T-helper 2 cell treated with Interferon-gamma antibody and Interleukin-4, amounts not matched to agents 5 μg/mL and 100 μg/mL, for 36 hours (primary cell): Measurements from ENCODE around the gene XYLB.

Experiments
- DNase-seq: peaks from one replicate; pipeline ENCODE4 v3.0.0; 2021; ENCODE audit warnings: low spot score
- H3K27ac Mint-ChIP-seq: one replicate; pipeline ENCODE4 v1.8.0; 2021; ENCODE audit warnings: mild to moderate bottlenecking, mixed read lengths
- H3K27me3 Mint-ChIP-seq: one replicate; pipeline ENCODE4 v1.8.0; 2021; ENCODE audit warnings: low read depth, mixed read lengths
- H3K36me3 Mint-ChIP-seq: one replicate; pipeline ENCODE4 v1.8.0; 2021; ENCODE audit warnings: low read depth, mixed read lengths
- H3K4me1 Mint-ChIP-seq: one replicate; pipeline ENCODE4 v1.8.0; 2021; ENCODE audit warnings: low read depth, mixed read lengths
- H3K4me3 Mint-ChIP-seq: one replicate; pipeline ENCODE4 v1.8.0; 2022; ENCODE audit warnings: mild to moderate bottlenecking, moderate library complexity, mixed read lengths
- H3K9me3 Mint-ChIP-seq: one replicate; pipeline ENCODE4 v1.8.0; 2021; ENCODE audit warnings: mixed read lengths

XYLB gene

DNA sequence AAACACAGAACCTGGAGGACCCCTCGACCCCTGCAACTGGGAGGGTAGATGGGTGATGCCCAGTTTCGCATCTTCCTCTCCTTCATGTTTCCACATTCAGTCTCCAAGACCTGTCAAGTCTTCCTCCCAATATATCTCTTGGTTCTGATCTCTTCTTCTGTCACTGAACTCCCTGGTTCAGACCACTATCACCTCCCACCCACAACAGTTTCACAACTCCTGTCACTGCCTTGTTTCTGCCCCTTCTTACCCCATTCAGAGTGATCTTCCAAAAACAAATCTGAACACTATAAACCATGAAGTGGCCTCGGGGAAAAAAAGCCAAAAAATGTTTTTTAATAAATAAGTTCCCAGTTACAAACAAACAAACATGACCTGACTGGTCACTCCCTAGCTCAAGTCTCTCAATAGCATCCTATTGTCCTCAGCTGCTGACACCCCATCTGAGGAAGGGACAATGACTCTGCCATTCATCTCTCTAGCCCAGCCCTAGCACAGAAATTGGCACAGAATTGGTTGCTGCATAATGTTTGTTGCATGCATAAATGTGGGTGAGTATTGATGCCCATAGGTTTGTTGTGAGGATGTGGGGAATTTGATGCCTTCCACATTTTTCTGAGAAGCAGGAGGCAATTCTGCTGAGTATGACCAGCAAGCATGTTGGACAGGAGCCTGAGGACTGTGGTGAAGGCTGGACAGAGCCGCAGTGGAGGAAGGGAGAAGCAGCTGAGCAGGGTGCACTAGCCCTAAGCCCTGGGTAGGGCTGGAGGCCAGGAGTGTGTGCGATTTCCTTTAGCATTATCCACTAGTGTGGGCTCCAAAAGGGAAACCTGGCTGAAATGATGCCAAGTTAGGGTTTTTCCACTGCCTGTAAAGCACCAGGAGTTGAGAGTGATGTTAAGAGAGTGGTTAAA is 12.2 kb upstream of the XYLB start:
- DNase-seq: no peak
- Mint-ChIP-seq H3K36me3 (no peaks in the 10 kb centered on the region), H3K27ac (no peak overlapping the region), H3K4me1 (peaks cover 2% of the 10 kb centered on the region), H3K27me3 (peaks cover 15% of the 10 kb centered on the region), H3K4me3 (no peak overlapping the region), H3K9me3 (no peaks in the 10 kb centered on the region)

- no peak overlapping the region for H3K27ac Mint-ChIP-seq
- DNase-seq: no peak
- peaks cover 16% of the 10 kb centered on the region for H3K27me3 Mint-ChIP-seq
- no peaks in the 10 kb centered on the region for H3K9me3 Mint-ChIP-seq
- H3K36me3 Mint-ChIP-seq: no peaks in the 10 kb centered on the region
- H3K4me3 Mint-ChIP-seq: no peak overlapping the region
- H3K4me1 Mint-ChIP-seq: peaks cover 2% of the 10 kb centered on the region
Measured at GRCh38 chr3:38335263-38335662, 11.3 kb upstream of the XYLB start.

- H3K9me3 Mint-ChIP-seq: no peaks in the 10 kb centered on the region
- H3K36me3 Mint-ChIP-seq: no peaks in the 10 kb centered on the region
- H3K27ac Mint-ChIP-seq: no peak overlapping the region
- H3K4me1 Mint-ChIP-seq: peaks cover 2% of the 10 kb centered on the region
- H3K4me3 Mint-ChIP-seq: no peak overlapping the region
- H3K27me3 Mint-ChIP-seq: peaks cover 12% of the 10 kb centered on the region
- no peak for DNase-seq
Measured at GRCh38 chr3:38337703-38338102, 8.9 kb upstream of the XYLB start.

DNA sequence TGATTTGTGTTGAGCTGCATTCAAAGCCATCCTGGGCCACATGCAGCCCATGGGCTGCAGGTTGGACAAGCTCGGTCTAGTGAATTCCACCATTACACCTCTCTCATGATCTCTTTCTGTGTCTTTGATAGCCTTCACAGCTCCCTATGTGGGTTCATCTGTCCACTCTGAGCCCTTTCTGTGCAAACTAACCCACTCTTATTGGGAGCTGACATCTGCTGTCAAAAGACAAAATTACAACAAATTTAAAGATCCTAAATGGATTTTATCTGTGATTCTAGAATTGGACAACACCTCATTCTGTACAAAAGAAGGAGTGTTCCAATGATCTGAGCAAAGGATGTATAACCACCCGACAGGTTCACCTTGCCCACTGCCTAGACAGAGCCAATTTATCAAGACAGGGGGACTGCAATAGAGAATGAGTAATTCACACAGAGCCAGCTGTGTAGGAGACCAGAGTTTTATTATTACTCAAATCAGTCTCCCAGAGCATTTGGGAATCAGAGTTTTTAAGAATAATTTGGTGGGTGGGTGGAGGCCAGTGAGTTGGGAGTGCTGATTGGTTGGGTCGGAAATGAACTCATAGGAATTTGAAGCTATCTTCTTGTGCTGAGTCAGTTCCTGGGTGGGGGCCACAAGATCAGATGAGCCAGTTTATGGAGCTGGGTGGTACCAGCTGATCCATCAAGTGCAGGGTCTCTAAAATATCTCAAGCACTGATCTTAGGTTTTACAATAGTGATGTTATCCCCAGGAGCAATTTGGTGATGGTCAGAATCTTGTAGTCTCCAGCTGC is 2.6 kb upstream of the XYLB start:
- H3K9me3 Mint-ChIP-seq: no peaks in the 10 kb centered on the region
- no peak overlapping the region for H3K27ac Mint-ChIP-seq
- H3K27me3 Mint-ChIP-seq: peaks cover 5% of the 10 kb centered on the region
- DNase-seq: no peak
- H3K36me3 Mint-ChIP-seq: peaks cover 2% of the 10 kb centered on the region
- H3K4me3 Mint-ChIP-seq: no peak overlapping the region
- H3K4me1 Mint-ChIP-seq: peaks cover 10% of the 10 kb centered on the region

- H3K27me3 Mint-ChIP-seq: no peaks in the 10 kb centered on the region
- peaks cover 10% of the 10 kb centered on the region for H3K4me1 Mint-ChIP-seq
- DNase-seq: no peak
- H3K9me3 Mint-ChIP-seq: no peaks in the 10 kb centered on the region
- peak overlapping the region; percentile 69 for H3K27ac Mint-ChIP-seq
- H3K4me3 Mint-ChIP-seq: peak overlapping the region; percentile 81
- H3K36me3 Mint-ChIP-seq: peaks cover 2% of the 10 kb centered on the region
Measured at GRCh38 chr3:38345879-38346586, 552 bp upstream of the XYLB start.

GRCh38 chr3:38347421-38348200 is 1.0 kb downstream of the XYLB start:
- Mint-ChIP-seq H3K36me3 (peaks cover 7% of the 10 kb centered on the region), H3K4me1 (peaks cover 10% of the 10 kb centered on the region), H3K27ac (no peak overlapping the region), H3K9me3 (no peaks in the 10 kb centered on the region), H3K27me3 (no peaks in the 10 kb centered on the region), H3K4me3 (peak overlapping the region; percentile 74)
- no peak for DNase-seq

DNA sequence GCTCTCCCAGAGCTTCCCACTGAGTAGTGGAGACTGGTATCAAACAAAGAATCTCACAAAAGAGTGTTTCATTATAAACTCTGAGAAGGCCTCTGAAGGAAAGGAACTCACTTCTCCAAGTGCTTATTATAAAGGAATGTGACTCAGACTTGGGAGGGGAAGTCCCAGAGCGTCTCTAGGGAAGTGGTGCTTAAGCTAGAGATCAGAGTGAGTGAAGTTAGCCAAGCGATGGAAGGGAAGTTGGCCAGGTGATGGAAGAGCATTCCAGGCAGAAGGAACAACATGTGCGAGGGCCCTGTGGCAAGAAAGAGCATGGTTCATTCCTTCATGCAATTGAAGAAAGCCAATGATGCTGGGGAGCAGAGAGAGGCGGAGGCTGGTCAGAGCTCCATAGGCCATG is 2.3 kb downstream of the XYLB start:
- H3K9me3 Mint-ChIP-seq: no peaks in the 10 kb centered on the region
- H3K36me3 Mint-ChIP-seq: peaks cover 12% of the 10 kb centered on the region
- no peaks in the 10 kb centered on the region for H3K27me3 Mint-ChIP-seq
- H3K4me3 Mint-ChIP-seq: no peak overlapping the region
- peaks cover 10% of the 10 kb centered on the region for H3K4me1 Mint-ChIP-seq
- no peak overlapping the region for H3K27ac Mint-ChIP-seq
- DNase-seq: no peak

- no peaks in the 10 kb centered on the region for H3K27me3 Mint-ChIP-seq
- no peaks in the 10 kb centered on the region for H3K9me3 Mint-ChIP-seq
- H3K27ac Mint-ChIP-seq: no peak overlapping the region
- H3K36me3 Mint-ChIP-seq: peaks cover 14% of the 10 kb centered on the region
- no peak overlapping the region for H3K4me3 Mint-ChIP-seq
- no peak for DNase-seq
- peaks cover 12% of the 10 kb centered on the region for H3K4me1 Mint-ChIP-seq
Measured at GRCh38 chr3:38349684-38350359, 3.2 kb downstream of the XYLB start.

DNA sequence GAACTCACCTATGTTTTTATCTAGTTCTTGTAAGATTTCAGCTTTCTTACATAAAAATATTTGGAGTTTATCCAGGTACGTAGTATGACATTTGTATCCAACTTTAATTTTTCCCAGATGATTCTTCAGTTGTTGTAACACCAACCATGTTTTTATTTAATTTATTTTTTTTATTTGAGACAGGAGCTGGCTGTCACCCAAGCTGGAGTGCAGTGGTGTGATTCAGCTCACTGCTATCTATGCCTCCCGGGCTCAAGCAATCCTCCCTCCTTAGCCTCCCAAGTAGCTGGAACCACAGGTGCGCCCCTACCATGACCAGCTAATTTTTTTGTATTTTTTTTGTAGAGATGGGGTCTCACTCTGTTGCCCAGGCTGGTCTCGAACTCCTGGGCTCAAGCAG is 6.6 kb downstream of the XYLB start:
- Mint-ChIP-seq H3K4me3 (no peak overlapping the region), H3K27ac (no peak overlapping the region), H3K4me1 (peaks cover 7% of the 10 kb centered on the region), H3K9me3 (no peaks in the 10 kb centered on the region), H3K36me3 (peaks cover 17% of the 10 kb centered on the region), H3K27me3 (no peaks in the 10 kb centered on the region)
- no peak for DNase-seq

GRCh38 chr3:38354588-38355330 is 8.2 kb downstream of the XYLB start:
- no peak for DNase-seq
- peaks cover 3% of the 10 kb centered on the region for H3K4me1 Mint-ChIP-seq
- no peak overlapping the region for H3K4me3 Mint-ChIP-seq
- H3K27ac Mint-ChIP-seq: no peak overlapping the region
- H3K9me3 Mint-ChIP-seq: no peaks in the 10 kb centered on the region
- H3K27me3 Mint-ChIP-seq: no peaks in the 10 kb centered on the region
- peaks cover 16% of the 10 kb centered on the region for H3K36me3 Mint-ChIP-seq

DNA sequence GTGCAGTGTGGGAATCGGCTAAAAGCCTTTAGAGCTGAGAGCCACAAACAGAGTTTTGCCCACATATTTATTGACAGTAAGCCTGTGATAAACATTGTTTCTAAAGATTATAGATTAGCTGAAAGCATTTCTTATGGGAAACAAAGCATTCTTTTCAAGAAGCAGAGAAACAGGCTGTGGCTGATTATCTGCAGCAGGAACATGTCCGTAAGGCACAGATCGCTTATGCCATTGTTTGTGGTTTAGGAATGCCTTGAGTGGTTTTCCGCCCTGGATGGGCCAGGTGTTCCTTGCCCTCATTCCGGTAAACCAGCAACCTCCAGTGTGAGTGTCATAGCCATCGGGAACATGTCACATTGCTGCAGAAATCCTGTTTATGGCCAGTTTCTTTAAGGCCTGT is 12.5 kb downstream of the XYLB start:
- H3K36me3 Mint-ChIP-seq: peaks cover 14% of the 10 kb centered on the region
- no peak for DNase-seq
- H3K27ac Mint-ChIP-seq: no peak overlapping the region
- no peak overlapping the region for H3K4me3 Mint-ChIP-seq
- no peaks in the 10 kb centered on the region for H3K27me3 Mint-ChIP-seq
- no peaks in the 10 kb centered on the region for H3K9me3 Mint-ChIP-seq
- peaks cover 5% of the 10 kb centered on the region for H3K4me1 Mint-ChIP-seq

GRCh38 chr3:38360345-38360744 is 13.8 kb downstream of the XYLB start:
- Mint-ChIP-seq H3K9me3 (no peaks in the 10 kb centered on the region), H3K4me1 (peaks cover 10% of the 10 kb centered on the region), H3K27ac (no peak overlapping the region), H3K4me3 (no peak overlapping the region), H3K27me3 (no peaks in the 10 kb centered on the region), H3K36me3 (peaks cover 14% of the 10 kb centered on the region)
- DNase-seq: no peak
